GM18870 (cell line): Measurements from ENCODE around the gene NR0B2.

Experiments used
- ATAC-seq: cut with Tn5 transposase; IDR thresholded peaks from one replicate; pipeline ENCODE4 v1.9.1; 2021; ENCODE audit warnings: moderate library complexity; ENCODE audit not compliant: unreplicated experiment

The NR0B2 gene

DNA sequence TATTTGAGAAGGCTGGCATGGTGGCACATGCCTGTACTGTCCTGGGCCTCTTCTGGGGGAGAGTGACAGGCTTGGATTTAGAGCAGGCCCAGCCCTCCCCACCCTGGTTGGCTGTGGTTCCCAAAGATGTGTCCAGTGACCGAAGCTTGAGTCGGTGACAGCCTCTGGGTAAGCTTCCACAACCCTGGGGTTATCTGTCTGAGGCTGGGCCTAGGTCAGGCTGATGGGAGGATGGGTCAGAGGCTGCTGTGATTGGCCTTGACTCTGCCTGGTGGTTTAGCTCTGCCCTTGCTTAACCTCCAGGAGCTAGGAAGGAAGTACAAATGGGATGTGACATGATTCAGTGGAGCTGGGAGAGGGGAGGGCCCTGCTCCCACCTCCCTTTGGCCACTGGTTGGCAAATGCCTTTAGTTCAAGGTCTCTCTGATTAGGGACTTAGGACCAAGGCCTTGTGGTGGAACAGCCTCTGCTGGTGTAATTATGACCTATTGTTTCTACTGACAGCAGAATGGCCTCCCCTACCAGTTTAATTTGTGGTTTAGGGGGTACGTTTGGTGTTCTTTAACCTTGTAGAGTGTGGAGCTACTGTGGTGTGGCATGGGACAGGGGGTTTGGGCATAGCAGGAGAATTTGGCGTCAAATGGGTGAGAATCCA is 24.4 kb upstream of the NR0B2 start:
- ATAC-seq, result no peak

DNA sequence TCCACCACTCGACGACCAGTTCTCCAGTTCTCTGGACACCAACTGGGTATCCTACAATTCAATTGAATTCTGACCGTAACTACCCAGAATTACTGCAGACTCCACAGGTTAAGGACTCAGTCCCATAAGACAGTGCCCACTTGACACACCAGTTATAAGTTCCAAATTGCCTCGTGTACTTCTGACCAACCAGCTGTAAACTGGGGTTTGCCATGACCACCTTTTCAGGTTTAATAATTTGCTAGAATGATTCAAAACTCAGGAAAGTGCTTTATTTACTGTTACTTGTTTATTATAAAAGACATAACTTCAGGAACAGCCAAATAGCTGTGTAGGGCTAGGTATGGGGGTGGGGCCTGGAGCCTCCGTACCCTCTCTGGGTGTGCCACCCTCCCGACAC is 23.0 kb upstream of the NR0B2 start:
- no peak for ATAC-seq

DNA sequence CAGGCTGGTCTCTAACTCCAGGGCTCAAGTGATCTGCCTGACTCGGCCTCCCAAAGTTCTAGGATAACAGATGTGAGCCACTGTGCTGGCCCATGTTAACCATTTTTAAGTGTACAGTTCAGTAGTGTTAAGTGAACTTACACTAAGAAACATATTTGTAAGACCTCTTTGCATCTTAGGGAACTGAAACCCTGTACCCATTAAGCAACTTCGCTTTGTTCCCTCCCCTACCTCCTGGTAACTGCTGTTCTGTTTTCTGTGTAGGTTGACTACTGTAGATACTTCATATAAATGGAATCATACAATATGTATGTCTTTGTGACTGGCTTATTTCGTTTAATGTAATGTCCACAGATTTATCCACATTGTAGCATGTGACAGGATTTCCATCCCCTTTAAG is 18.8 kb upstream of the NR0B2 start:
- ATAC-seq, result no peak

DNA sequence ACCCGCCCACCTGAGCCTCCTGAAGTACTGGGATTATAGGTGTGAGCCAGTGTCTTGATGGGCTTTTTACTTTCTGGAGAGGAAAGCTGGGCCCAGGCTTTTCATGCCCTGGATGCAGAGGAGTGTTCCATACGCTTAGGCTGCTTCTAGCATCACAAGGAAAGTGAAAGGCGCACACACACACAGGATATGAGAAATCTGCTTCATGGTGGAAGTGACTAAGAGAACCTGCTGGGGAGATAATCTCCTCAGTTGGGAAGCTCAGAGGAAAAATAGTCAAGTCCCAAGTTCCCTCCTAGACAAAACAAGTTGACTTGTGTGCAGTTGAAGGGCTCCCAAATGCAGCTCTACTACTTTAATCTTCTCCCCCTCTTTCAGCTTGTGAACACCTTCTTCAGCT is 9.9 kb upstream of the NR0B2 start:
- no peak for ATAC-seq

DNA sequence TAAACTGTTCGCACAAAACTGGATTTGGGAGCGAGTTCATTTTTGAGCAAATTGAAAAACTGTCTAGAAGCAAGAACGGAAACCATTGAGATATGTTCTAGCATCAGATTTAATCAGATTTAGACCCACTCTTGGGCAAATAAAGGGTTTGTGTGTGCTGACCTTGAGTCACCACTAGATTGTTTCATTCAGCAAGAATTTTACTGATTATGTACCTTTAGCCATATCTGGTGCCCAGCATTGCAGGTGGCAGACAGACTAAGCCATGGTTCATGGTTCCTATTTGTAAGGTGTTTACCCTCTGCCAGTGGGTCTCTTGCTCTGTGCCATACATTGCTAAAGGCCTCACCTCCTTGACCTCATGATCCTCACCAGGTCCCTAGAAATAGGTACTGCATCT is 9.1 kb upstream of the NR0B2 start:
- no peak for ATAC-seq

DNA sequence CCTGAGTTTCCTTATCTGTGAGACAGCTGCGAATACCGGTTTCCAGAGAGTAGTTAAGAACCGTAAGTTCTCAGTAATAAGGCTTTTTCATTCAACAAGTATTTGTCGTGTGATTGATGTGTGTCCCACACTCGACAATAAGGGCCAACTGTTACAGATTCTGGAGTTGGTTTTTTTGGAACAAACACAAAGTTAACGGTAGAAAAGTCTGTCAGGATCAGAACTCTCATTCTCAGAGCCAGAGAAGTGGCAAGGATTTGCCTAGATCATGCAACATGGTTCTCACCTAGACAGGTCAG is 8.6 kb upstream of the NR0B2 start:
- ATAC-seq, result no peak

DNA sequence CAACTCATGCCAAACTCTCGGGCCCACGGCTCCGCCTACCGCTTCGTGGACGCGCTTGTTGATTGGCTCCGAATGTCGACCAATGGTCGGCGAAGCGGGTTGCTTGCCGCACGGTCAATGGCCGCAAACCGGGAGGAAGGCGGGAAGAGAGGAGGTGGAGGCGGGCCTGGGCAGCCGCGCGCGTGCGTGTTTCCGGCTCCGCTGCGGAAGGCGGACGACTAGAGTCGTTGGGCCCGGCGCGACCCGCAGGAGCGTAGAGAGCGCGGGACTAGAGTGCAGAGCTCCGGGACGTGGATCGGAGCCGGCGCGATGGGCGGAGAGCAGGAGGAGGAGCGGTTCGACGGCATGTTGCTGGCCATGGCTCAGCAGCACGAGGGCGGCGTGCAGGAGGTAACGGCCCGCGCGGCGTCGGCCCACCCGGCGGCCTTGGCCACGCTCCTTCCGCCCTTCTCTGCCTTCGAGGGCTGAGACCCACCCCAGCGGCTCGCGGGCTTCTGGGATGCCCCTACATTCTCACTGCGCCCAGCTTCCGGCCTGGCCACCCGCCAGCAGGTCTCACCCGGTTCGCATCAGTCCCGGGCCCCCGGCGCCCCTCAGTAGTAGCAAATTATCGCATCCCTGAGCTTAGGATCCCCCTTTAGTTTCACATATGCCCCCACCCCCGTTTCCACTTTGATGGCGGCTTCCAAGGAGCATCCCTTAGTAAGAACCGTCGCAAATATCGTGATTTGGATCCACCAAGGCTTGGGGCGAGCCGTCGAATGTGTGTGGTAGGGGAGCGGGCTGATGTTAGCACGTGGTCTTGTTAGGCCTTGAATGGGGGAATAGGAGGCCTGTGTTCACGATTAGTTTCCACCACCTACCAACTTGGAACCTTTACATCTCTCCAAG is 8.0 kb upstream of the NR0B2 start, which contains the start of gene NUDC:
TSS of gene NUDC (plus strand) at position 204 of the 891 bp plus-strand sequence. CDS start at position 310, 106 bp downstream.
- peak; percentile 82 for ATAC-seq

DNA sequence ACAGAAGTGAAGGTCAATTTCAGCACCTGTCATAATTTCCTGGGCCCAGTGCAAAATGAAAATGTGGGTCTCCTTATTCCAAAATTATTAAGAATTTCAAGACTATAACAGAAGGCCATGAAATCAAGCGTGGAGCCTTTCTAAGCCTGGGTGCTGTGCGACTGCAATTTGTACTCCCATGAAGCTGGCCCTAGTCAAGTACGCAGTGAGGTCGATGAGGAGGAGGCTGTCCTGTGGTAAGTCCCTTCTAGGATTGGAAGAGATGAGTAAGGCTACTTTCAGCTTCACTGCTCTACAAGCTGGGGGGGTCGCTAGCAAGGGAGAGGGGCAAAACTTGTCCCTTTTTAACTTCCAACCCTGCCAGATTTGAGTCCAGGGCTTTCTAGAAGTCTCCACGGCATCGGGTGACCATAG is 7.4 kb upstream of the NR0B2 start:
- ATAC-seq, result no peak

DNA sequence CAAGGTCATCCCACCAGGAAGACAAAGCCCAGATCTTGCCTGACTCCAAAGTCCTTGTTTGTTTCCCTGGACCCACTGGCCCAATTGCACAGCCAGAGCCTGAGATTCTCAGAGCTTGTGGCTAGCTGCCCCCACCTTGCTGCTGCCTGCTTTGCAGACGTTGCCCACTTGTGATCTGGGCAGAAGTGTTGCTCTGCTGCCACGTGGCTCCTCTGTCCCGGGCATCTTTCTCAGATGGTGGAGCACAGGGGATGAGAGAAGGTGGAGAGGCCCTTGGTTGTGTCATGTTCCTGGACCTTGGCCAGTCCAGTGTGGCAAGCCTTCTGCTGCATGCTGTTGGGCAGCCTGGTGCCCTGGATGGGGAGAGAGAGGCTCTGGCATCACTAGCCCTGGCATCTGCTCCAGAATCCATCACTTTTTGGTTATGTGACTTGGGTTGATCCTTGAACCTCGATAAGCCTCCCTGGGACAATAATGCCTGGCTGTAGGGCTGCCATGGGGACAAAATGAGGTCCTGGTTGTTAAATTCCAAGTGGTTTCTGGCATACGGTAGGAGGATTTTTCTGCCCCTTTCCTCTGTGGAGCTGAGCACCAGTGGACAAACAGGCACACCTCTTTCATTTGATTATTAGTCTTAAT is 1.5 kb upstream of the NR0B2 start:
- ATAC-seq, result no peak

DNA sequence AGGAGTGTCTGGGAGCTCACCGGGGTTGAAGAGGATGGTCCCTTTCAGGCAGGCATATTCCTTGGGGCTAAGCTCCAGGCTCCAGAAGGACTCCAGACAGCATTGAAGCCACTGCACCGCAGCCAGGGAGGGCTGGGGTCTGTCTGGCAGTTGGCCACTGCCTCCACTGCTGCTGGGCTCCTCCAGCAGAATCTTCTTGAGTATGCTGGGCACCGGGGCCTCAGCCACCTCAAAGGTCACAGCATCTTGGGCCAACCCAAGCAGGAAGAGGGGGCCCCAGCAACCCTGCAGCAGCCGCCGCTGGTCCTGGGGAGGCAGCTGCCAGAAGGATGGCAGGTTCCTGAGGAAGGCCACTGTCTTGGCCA is 404 bp downstream of the NR0B2 start:
- ATAC-seq, result no peak

DNA sequence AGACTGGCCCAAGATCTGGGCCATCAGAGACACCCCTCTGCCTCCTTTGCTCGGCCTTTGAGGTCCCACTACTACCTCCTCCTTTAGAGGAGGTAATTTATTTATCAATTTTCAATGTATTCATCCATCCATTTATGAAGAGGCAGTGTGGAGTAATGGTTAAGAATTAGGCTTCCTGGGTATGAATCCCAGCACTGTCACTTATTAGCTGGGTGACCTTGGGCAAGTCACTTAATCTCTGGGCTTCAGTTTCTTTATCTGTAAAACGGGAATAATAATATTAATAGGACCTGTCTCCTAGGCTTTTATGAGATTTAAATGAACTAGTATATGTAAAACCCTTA is 1.7 kb downstream of the NR0B2 start:
- no peak for ATAC-seq

DNA sequence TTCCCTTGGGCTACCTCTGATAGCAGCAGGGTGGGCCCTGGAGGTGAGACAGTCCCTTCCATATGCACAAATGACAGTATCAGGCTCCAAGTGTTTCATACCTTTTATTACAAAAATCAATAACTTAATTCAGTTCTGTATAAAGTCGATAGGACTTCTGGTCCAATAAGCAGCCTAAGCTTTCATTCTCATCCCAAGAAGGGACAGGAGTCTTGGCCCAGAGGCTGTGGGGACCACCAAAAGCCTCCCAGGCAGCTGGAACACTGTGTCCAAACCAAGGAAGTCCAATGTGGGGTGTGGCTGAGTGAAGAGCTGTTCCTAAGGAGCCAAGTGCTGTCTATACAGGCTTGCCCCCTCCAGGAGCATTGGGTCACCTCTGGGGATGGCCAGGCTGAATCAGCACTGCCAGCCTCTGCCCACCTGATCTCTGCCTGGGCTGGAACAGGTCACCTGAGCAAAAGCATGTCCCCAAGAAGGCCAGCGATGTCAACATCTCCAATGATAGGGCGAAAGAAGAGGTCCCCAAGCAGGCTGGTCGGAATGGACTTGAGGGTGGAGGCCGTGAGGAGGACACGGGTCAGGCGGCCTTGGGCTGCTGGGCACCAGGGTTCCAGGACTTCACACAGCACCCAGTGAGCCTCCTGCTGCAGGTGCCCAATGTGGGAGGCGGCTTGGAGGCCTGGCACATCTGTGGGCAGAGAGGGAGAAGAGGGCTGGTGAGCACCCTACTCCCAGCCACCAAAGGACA is 2.2 kb downstream of the NR0B2 start:
- ATAC-seq, result no peak

DNA sequence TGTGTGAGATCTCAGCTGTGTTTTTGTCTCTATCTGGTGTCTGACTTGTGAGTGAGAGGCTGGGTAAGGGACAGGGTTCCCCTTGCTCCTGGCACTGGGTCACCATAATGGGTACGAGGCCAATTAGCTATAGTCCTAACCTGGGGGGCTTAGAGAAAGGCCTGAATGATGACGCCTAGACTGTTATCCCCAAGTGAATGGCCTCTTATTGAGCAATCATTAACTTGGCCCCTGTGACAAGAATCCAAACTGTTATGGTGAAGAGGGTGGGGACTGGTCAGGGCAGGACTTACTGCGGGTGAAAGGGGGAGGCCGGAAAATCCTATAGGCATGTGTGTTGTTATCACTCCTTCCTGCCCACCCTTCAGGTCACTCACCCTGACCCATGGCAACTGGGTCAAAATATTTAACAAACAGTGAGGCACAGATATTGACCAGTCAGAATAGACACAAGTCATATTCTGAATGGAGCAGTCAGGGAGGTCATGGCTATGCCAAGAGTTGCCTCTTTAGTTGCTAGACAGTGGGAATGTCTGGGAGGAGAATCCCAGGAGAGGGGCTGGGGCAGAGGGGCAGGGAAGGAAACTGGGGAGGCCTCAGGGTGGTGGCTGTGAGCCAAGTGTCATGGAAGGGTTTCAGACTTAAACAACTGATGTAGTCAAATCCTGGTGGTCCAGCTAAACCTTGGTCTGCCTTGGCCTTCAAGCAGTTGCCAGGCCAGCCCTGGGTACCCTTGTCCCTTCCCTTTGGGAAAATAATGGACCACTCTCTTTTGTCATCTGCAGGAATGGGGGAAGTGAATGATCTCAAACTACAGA is 3.2 kb downstream of the NR0B2 start:
- ATAC-seq, result no peak

DNA sequence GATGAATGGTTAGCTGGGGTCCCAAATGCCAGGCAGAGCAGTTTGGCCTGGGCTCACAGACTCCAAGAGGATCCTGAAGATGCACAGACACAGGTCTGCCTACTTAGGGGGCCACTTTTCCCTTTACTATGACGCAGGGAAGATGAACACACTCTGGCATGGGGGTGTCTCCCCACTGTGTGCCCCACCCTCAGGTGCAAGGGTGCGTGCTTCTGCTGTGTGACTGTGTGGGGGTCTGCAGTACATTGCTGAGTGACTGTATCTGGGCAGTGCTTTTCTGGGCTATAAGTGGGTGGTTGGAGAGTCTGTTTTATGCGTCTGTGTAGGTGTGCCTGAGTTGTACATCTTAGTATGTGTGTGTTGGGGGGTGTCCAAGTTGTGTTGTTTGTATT is 3.8 kb downstream of the NR0B2 start:
- ATAC-seq, result no peak

DNA sequence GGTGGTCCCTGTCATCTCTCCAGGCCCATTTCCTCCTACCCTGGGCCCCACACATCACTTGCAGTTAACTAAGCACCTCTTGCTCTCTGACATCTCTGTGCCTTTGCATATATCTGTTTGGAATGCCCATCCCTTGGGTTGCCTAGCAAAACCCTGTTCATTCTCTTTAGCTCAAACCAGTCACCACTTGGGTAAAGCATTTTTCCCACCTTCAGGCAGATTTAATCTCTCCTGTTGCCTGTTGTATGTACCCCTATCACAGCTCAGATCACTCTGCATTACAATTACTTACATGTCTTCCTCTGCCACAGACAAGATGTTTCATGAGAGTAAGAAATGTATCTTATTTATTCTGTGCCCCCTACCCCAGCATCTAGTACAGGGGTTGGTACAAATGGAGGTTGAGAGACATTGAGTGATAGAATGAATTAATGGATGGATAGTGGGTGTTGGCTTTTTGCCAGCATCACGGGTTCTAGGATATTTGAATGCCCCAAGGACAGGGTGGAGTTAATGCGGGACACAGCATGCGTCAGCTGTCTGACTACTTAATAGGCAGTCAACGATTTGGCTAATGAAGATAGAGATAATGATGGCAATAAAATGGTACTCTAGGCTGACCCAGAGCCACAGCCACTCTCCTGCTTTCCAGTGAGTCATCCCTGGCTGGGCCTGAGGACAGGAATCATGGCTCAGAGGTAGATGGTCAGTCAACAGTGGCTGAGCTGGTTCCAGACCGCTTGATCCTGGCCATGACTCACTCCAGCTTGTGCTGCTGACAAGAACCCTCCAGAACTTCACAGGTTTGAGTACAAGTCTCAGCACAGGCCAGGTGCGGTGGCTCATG is 6.5 kb downstream of the NR0B2 start:
- ATAC-seq, result no peak

DNA sequence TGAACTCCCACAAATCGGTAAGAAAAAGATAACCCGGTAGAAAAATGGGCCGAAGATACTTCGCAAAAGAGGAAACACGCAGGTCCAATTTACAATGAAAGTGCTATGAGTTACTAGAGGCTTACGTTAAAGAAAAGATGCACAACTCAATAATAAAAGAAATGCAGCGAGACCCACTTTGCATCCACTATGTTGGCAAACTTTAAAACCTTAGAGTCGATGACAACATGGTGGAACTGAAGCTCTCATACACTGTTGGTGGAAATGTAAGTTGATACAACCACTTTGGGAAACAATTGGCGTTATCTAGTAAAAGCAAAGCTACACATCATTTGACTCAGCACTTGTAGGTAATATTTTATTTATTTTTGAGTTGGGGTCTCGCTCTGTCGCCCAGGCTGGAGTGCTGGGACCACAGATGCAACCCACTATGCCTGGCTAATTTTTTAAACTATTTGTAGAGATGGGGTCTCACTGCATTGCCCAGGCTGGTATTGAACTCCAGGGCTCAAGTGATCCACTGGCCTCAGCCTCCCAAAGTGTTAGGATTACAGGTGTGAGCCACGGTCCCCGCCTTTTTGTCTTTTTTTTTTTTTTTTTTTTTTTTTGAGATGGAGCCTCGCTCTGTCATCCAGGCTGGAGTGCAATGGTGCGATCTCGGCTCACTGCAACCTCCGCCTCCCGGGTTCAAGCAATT is 12.8 kb downstream of the NR0B2 start:
- ATAC-seq, result no peak

DNA sequence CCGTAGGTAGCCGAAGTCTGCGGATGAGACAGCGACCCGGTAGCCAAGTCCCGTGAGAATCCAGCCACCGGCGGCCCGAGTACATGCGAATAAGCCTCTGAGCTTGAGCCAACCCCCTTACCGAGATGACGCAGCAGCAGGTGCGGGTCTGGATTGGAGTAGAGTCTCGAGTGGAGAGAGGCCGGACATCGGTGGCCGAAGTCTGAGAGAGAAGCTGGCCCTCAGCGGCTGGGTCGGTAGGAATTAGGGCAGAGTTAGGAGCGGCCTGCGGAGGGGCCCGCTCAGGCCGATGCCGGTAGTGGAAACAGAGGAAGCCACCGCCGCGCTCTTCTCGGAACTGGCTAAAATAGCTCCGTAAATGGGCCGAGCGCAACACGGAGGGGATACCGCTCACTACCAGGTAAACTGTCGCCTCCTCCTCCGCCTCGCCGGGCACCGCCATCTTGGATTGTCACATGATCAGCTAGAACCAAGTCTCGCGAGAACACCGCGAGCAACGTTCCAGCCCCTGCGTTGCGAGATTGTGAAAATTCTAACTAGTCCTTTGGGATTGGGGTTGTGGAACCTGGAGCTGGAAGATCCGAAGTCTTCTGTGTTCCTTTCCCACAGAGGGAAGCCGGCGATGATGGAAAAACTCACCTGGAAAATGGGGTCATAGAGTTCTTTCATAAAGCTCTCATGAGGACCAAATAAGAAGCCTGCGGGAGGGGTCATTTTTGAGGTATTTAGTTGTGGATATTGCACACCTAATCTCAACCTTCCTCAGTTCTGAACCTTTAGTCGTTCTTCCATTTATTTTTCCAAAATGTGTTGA is 13.6 kb downstream of the NR0B2 start, which contains the start of gene GPATCH3:
TSS of gene GPATCH3 (minus strand) at position 467 of the 814 bp plus-strand sequence. CDS start at position 442, 25 bp downstream.
- ATAC-seq, result peak; percentile 77

DNA sequence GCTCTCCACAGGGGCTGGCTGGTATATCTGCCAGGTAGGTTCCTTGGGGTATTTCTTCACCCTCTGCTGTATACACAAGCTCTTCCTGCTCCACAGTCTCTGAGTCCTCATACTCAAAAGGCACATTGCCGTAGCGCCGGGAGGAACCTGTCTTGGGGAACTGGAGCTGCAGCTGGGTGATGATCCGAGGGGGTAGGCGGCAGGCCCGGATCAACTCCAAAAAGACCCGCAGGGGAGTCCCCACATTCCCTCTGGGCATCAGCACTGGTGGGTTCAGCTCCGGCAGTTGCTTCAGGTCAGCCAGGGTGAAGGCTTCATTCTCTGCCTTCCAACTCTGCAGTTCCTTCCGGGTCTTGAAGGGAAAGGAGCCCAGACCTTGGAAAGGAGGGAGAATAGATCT is 16.4 kb downstream of the NR0B2 start:
- no peak for ATAC-seq
